ENCODE data around the gene APH1B. TPM values are rescaled to one million over a fixed set of nuclear protein-coding genes. Genes with fewer than 3 reads are reported as not detected.

Gene APH1B
- total RNA-seq, 1 donor = 17.7 TPM

DNA sequence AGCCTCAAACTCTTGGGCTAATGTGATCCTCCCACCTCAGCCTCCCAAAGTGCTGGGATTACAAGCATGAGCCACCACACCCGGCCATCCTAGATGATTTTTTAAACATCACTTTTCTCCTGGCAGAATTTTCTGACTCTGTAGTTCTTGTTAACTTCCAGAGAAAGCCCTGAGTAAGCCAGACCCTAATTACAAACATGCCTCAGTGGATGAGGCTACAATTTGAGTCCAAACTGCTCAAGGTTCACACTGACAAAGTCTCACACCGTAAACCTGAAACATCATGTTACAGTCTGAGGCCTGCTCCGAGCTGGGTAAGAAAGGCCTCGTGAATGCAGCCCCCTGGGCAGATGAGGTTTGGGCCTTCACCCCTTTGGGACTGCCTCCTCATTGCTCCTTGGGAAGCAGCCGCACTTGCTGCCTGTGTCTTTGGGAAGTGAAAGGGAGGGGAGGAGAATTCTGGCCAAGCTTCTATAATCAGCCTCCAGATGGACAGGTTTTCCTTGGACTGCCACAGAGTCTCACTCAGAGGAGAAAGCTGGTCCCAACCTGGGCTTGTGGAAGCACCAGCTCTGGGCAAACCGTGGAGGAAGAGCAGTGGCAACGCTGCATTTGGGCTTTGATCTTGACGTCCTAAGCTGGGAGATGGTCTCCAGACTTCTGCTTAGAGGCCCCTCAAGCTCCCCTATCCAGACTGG lies 58.3 kb downstream of the APH1B start:
- Histone ChIP-seq H3K27me3 (ENCODE audit: insufficient read depth, low read length) (no peaks in the 10 kb centered on the region), H4K20me1 (ENCODE audit: insufficient read depth, low read length) (no peaks in the 10 kb centered on the region), H3K79me2 (ENCODE audit: insufficient read depth, low read length) (no peaks in the 10 kb centered on the region), H3K4me2 (ENCODE audit: insufficient read depth, low read length) (no peak overlapping the region), H2AFZ (ENCODE audit: low read length) (no peak overlapping the region), H3K4me3 (ENCODE audit: insufficient read depth, low read length) (no peak overlapping the region), H3K9me3 (ENCODE audit: low read depth, low read length) (no peaks in the 10 kb centered on the region), H3K27ac (ENCODE audit: low read depth, low read length) (no peak overlapping the region), H3K36me3 (ENCODE audit: insufficient read depth, low read length) (peaks cover 71% of the 10 kb centered on the region), H3K4me1 (ENCODE audit: insufficient read depth, low read length) (peaks cover 18% of the 10 kb centered on the region)
- no peak for DNase-seq (ENCODE audit: insufficient read length, low spot score, missing footprints)
- TF ChIP-seq, protein P1, sequence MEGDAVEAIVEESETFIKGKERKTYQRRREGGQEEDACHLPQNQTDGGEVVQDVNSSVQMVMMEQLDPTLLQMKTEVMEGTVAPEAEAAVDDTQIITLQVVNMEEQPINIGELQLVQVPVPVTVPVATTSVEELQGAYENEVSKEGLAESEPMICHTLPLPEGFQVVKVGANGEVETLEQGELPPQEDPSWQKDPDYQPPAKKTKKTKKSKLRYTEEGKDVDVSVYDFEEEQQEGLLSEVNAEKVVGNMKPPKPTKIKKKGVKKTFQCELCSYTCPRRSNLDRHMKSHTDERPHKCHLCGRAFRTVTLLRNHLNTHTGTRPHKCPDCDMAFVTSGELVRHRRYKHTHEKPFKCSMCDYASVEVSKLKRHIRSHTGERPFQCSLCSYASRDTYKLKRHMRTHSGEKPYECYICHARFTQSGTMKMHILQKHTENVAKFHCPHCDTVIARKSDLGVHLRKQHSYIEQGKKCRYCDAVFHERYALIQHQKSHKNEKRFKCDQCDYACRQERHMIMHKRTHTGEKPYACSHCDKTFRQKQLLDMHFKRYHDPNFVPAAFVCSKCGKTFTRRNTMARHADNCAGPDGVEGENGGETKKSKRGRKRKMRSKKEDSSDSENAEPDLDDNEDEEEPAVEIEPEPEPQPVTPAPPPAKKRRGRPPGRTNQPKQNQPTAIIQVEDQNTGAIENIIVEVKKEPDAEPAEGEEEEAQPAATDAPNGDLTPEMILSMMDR (IDR thresholded peaks at IDR 0.05; ENCODE audit: extremely low read depth, low read depth, low read length) = no peak

DNA sequence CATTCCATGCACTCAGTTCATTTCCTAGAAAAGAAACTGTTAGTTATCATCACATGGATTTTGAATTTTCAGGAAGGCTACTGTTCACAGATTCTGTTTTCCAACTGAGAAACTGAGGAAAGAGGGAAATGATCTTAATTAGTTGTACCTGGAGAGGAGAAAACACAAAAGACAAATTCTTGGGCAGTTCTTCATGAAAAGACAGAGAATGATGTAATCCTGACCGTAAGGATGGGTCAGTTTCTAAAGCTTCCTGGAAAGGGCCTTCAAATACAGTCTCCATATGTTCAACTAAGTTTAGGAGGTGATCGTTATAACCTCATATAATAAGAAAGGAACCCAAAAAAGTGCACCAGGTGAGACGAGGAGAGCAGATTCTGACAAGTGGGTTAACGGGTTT lies 59.6 kb downstream of the APH1B start:
- Histone ChIP-seq H4K20me1 (ENCODE audit: insufficient read depth, low read length) (no peaks in the 10 kb centered on the region), H3K27me3 (ENCODE audit: insufficient read depth, low read length) (no peaks in the 10 kb centered on the region), H3K4me3 (ENCODE audit: insufficient read depth, low read length) (no peak overlapping the region), H3K79me2 (ENCODE audit: insufficient read depth, low read length) (no peaks in the 10 kb centered on the region), H3K36me3 (ENCODE audit: insufficient read depth, low read length) (peaks cover 68% of the 10 kb centered on the region), H3K4me2 (ENCODE audit: insufficient read depth, low read length) (no peak overlapping the region), H3K27ac (ENCODE audit: low read depth, low read length) (no peak overlapping the region), H2AFZ (ENCODE audit: low read length) (no peak overlapping the region), H3K4me1 (ENCODE audit: insufficient read depth, low read length) (peaks cover 18% of the 10 kb centered on the region), H3K9me3 (ENCODE audit: low read depth, low read length) (no peaks in the 10 kb centered on the region)
- TF ChIP-seq, protein P1 (IDR thresholded peaks at IDR 0.05; ENCODE audit: extremely low read depth, low read depth, low read length) = no peak
- no peak for DNase-seq (ENCODE audit: insufficient read length, low spot score, missing footprints)

DNA sequence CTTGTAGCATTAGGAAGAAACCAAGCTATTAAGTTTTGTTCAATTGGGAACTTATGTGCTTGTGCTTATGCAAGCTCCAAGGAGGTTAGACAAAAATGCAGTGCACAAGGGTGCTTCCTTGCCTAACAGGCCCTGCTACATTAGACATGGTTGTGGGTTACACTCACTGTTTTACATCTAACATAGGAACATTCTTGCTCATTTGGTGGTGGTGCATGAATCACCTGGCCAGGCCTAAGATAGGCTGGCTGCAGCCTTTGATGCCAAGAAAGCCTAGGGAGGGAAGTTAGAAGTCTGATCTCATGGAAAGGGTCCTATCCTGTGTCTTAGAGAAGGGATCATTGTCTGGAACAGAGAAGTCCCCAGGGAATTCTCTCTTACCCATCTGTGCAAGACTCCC lies 60.8 kb downstream of the APH1B start:
- Histone ChIP-seq H3K27me3 (ENCODE audit: insufficient read depth, low read length) (no peaks in the 10 kb centered on the region), H2AFZ (ENCODE audit: low read length) (no peak overlapping the region), H3K36me3 (ENCODE audit: insufficient read depth, low read length) (peaks cover 66% of the 10 kb centered on the region), H3K4me1 (ENCODE audit: insufficient read depth, low read length) (peaks cover 10% of the 10 kb centered on the region), H3K27ac (ENCODE audit: low read depth, low read length) (peak overlapping the region; percentile 7), H3K79me2 (ENCODE audit: insufficient read depth, low read length) (no peaks in the 10 kb centered on the region), H3K9me3 (ENCODE audit: low read depth, low read length) (no peaks in the 10 kb centered on the region), H4K20me1 (ENCODE audit: insufficient read depth, low read length) (no peaks in the 10 kb centered on the region), H3K4me3 (ENCODE audit: insufficient read depth, low read length) (no peak overlapping the region), H3K4me2 (ENCODE audit: insufficient read depth, low read length) (no peak overlapping the region)
- TF ChIP-seq, protein P1 (IDR thresholded peaks at IDR 0.05; ENCODE audit: extremely low read depth, low read depth, low read length) = no peak
- peak; percentile 81 for DNase-seq (ENCODE audit: insufficient read length, low spot score, missing footprints)

DNA sequence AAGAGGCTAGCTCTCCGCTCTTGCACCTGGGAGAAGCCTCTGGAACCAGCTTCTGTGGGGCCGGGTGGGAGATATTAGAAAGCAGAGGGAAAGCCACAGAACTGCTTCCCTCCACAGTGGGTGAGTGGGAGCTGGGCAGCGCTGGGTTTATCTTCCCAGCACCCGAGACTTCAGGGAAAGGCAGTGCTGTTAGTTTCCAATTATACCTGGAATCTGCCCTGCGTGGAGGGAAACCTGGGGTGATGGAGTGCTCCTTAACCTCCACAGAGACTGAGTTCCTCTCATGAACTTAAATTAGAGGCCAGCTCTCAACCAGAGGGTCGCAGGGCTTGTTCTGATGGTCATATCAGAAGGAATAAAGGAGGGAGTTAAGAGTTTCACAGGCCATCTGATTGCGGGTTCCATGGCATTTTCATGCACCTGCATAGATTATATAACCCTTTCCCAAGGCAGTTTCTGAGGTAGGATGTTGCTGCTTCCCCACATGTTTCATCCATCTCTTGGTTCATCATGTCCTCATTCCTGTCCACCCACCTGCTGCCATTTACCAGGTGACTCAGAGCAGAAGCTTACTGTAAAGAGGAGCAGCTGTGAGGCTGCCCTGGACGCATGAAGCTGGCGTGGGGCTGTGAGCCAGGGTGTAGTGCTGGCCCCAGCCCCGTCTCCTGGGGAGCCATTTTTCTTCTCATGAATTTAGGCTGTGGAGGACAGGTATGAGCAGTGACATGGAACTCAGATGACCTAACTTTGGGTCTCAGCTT lies 61.8 kb downstream of the APH1B start:
- H3K4me1 ChIP-seq (ENCODE audit: insufficient read depth, low read length) = peaks cover 7% of the 10 kb centered on the region
- no peaks in the 10 kb centered on the region for H3K79me2 ChIP-seq (ENCODE audit: insufficient read depth, low read length)
- DNase-seq (ENCODE audit: insufficient read length, low spot score, missing footprints) = no peak
- H3K4me3 ChIP-seq (ENCODE audit: insufficient read depth, low read length) = no peak overlapping the region
- H3K27ac ChIP-seq (ENCODE audit: low read depth, low read length) = no peak overlapping the region
- TF ChIP-seq, protein P1 (IDR thresholded peaks at IDR 0.05; ENCODE audit: extremely low read depth, low read depth, low read length) = no peak
- H4K20me1 ChIP-seq (ENCODE audit: insufficient read depth, low read length) = no peaks in the 10 kb centered on the region
- peaks cover 61% of the 10 kb centered on the region for H3K36me3 ChIP-seq (ENCODE audit: insufficient read depth, low read length)
- no peaks in the 10 kb centered on the region for H3K9me3 ChIP-seq (ENCODE audit: low read depth, low read length)
- H2AFZ ChIP-seq (ENCODE audit: low read length) = no peak overlapping the region
- H3K4me2 ChIP-seq (ENCODE audit: insufficient read depth, low read length) = no peak overlapping the region
- no peaks in the 10 kb centered on the region for H3K27me3 ChIP-seq (ENCODE audit: insufficient read depth, low read length)
